H1 (cell line): ENCODE data around the gene LARP6. TPM values are rescaled to one million over a fixed set of nuclear protein-coding genes. Genes with fewer than 3 reads are reported as not detected.

Experiments used
- CTCF ChIA-PET: fragments of 300-600 bp; sonication (Branson Sonifier 250); formaldehyde crosslinking; loops from one replicate; lab custom pipeline; 2021; ENCODE audit not compliant: partially characterized antibody; lab: Charles Lee
- POLR2A ChIA-PET: fragments of 300-600 bp; sonication (Branson Sonifier 250); formaldehyde crosslinking; loops from one replicate; lab custom pipeline; 2021; ENCODE audit warnings: inconsistent platforms; ENCODE audit not compliant: partially characterized antibody; lab: Charles Lee
- DNase-seq, 2 experiments: peaks; one replicate each; pipeline versions ENCODE4 v3.0.0 to v3.0.0-alpha.2; 2010 to 2022; ENCODE audit warnings: low spot score in 2 of 2, low read depth in 1 of 2, mixed read lengths in 1 of 2
- FAIRE-seq: peaks from 2 replicates; lab custom pipeline; 2011; peaks lifted over from hg19 to GRCh38; lab: Jason Lieb, UNC
- H2AFZ ChIP-seq: 2 replicates; pipeline ENCODE4 v1.8.1; 2012; ENCODE audit warnings: low read length, inconsistent platforms
- H2AK5ac ChIP-seq: 2 replicates; pipeline ENCODE4 v1.6.1; 2013; ENCODE audit warnings: low read depth, low read length
- H2BK120ac ChIP-seq: replicated peaks from 2 replicates; pipeline ENCODE3; 2013; ENCODE audit warnings: low read depth, low read length, inconsistent platforms
- H2BK12ac ChIP-seq: 2 replicates; pipeline ENCODE4 v1.6.1; 2013; ENCODE audit warnings: low read depth, low read length
- H2BK15ac ChIP-seq: 2 replicates; pipeline ENCODE4 v1.6.1; 2013; ENCODE audit warnings: low read length
- H2BK20ac ChIP-seq: 2 replicates; pipeline ENCODE4 v1.6.1; 2013; ENCODE audit warnings: low read length
- H2BK5ac ChIP-seq: 2 replicates; pipeline ENCODE4 v1.6.1; 2013; ENCODE audit warnings: low read depth, low read length
- H3K14ac ChIP-seq: 2 replicates; pipeline ENCODE4 v1.6.1; 2013; ENCODE audit warnings: inconsistent platforms; ENCODE audit not compliant: insufficient read length
- H3K18ac ChIP-seq: 2 replicates; pipeline ENCODE4 v1.6.1; 2013; ENCODE audit warnings: low read length; ENCODE audit errors: extremely low read depth
- H3K23ac ChIP-seq: 2 replicates; pipeline ENCODE4 v1.6.1; 2013; ENCODE audit warnings: inconsistent platforms; ENCODE audit not compliant: insufficient read length
- H3K23me2 ChIP-seq: 2 replicates; pipeline ENCODE4 v1.6.1; 2013; ENCODE audit warnings: low read depth, low read length
- H3K27ac ChIP-seq: 2 replicates; pipeline ENCODE4 v1.6.1; 2011; ENCODE audit warnings: low read depth, low read length, inconsistent platforms
- H3K27me3 ChIP-seq, 4 experiments: replicated peaks in 1 of 4; 1 replicate in 1 of 4; 2 replicates in 3 of 4; pipeline versions ENCODE4 v1.6.1 to v1.8.1; 2011 to 2013; ENCODE audit warnings: low read length in 3 of 4, mild to moderate bottlenecking in 3 of 4, inconsistent platforms in 2 of 4, mixed read lengths in 2 of 4, moderate library complexity in 1 of 4; ENCODE audit not compliant: control insufficient read depth in 3 of 4, insufficient read depth in 3 of 4; ENCODE audit errors: extremely low read depth in 1 of 4
- H3K36me3 ChIP-seq, 4 experiments: 2 replicates each; pipeline versions ENCODE4 v1.6.1 to v1.8.1; 2011 to 2013; ENCODE audit warnings: mild to moderate bottlenecking in 4 of 4, low read length in 3 of 4, moderate library complexity in 2 of 4, control low read depth in 1 of 4, inconsistent platforms in 1 of 4; ENCODE audit not compliant: insufficient read depth in 4 of 4, control insufficient read depth in 2 of 4
- H3K4ac ChIP-seq: replicated peaks from 2 replicates; pipeline ENCODE3; 2013; ENCODE audit warnings: low read length, low read depth, mixed read lengths, inconsistent platforms; ENCODE audit not compliant: insufficient read length
- H3K4me1 ChIP-seq, 4 experiments: replicated peaks in 1 of 4; 1 replicate in 1 of 4; 2 replicates in 3 of 4; pipeline versions ENCODE4 v1.6.1 to v1.8.1; 2011 to 2013; ENCODE audit warnings: low read length in 3 of 4, inconsistent platforms in 2 of 4, mixed read lengths in 1 of 4; ENCODE audit not compliant: insufficient read depth in 4 of 4, control insufficient read depth in 3 of 4
- H3K4me2 ChIP-seq, 2 experiments: 2 replicates each; pipeline versions ENCODE4 v1.6.1 to v1.8.1; 2011 to 2013; ENCODE audit warnings: low read depth in 2 of 2, low read length in 2 of 2, control low read depth in 1 of 2, inconsistent platforms in 1 of 2, mild to moderate bottlenecking in 1 of 2; ENCODE audit not compliant: insufficient read depth in 1 of 2
- H3K4me3 ChIP-seq, 4 experiments: fragments of 200-600, 300-600 bp in 1 of 4; sonication (generic), shearing (Covaris generic), sonication (Bioruptor Twin) in 1 of 4; 2 replicates each; pipeline versions ENCODE4 v1.5.1 to v1.8.1; 2011 to 2016; ENCODE audit warnings: low read length in 4 of 4, low read depth in 3 of 4, control low read depth in 2 of 4, inconsistent platforms in 2 of 4, mild to moderate bottlenecking in 2 of 4, mixed read lengths in 1 of 4, moderate library complexity in 1 of 4; ENCODE audit not compliant: insufficient read depth in 2 of 4; ENCODE audit errors: extremely low read depth in 1 of 4
- H3K56ac ChIP-seq: replicated peaks from 2 replicates; pipeline ENCODE3; 2013; ENCODE audit warnings: low read depth, mild to moderate bottlenecking, mixed read lengths, low read length, inconsistent platforms; ENCODE audit not compliant: insufficient read length
- H3K79me1 ChIP-seq: 2 replicates; pipeline ENCODE4 v1.6.1; 2013; ENCODE audit warnings: low read depth, low read length, control low read depth
- H3K79me2 ChIP-seq, 2 experiments: 2 replicates each; pipeline versions ENCODE4 v1.6.1 to v1.8.1; 2012 to 2013; ENCODE audit warnings: low read length in 2 of 2, mild to moderate bottlenecking in 2 of 2, inconsistent platforms in 1 of 2; ENCODE audit not compliant: insufficient read depth in 2 of 2, control insufficient read depth in 1 of 2
- H3K9ac ChIP-seq, 4 experiments: replicated peaks in 1 of 4; 1 replicate in 1 of 4; 2 replicates in 3 of 4; pipeline versions ENCODE4 v1.6.1 to v1.8.1; 2011 to 2013; ENCODE audit warnings: low read depth in 3 of 4, low read length in 3 of 4, control low read depth in 2 of 4, mild to moderate bottlenecking in 2 of 4, moderate library complexity in 2 of 4, inconsistent platforms in 1 of 4; ENCODE audit errors: extremely low read depth in 1 of 4
- H3K9me3 ChIP-seq, 2 experiments: 2 replicates each; pipeline versions ENCODE4 v1.6.1 to v1.8.1; 2012 to 2013; ENCODE audit warnings: mild to moderate bottlenecking in 2 of 2, moderate library complexity in 2 of 2, control low read depth in 1 of 2, inconsistent platforms in 1 of 2, low read depth in 1 of 2, low read length in 1 of 2, mixed read lengths in 1 of 2; ENCODE audit not compliant: insufficient read depth in 2 of 2
- H4K20me1 ChIP-seq, 2 experiments: replicated peaks in 1 of 2; 2 replicates each; pipeline versions ENCODE3 to v1.8.1; 2011 to 2013; ENCODE audit warnings: inconsistent platforms in 2 of 2, low read length in 2 of 2, mild to moderate bottlenecking in 1 of 2; ENCODE audit not compliant: insufficient read depth in 2 of 2, control insufficient read depth in 1 of 2
- H4K5ac ChIP-seq: 2 replicates; pipeline ENCODE4 v1.6.1; 2013; ENCODE audit warnings: low read length, low read depth, mixed read lengths, inconsistent platforms; ENCODE audit not compliant: insufficient read length
- H4K8ac ChIP-seq: 2 replicates; pipeline ENCODE4 v1.8.0; 2013; ENCODE audit warnings: mild to moderate bottlenecking, moderate library complexity, low read length, inconsistent platforms; ENCODE audit not compliant: insufficient read depth; ENCODE audit errors: extremely low read depth
- H4K91ac ChIP-seq: replicated peaks from 2 replicates; pipeline ENCODE3; 2013; ENCODE audit warnings: low read length, mixed read lengths, inconsistent platforms; ENCODE audit not compliant: insufficient read length
- CHD2 ChIP-seq: IDR thresholded peaks from 2 replicates; pipeline ENCODE4 v1.6.1; 2012; ENCODE audit warnings: low read length, improper control_type of control experiment
- HDAC2 ChIP-seq, 2 experiments: fragments of 300-600 bp in 1 of 2; sonication (generic) in 1 of 2; IDR thresholded peaks; 2 replicates each; pipeline ENCODE4 v1.6.1; 2011 to 2012; ENCODE audit warnings: low read depth in 2 of 2, low read length in 2 of 2, mild to moderate bottlenecking in 2 of 2, moderate library complexity in 2 of 2, borderline replicate concordance in 1 of 2, inconsistent platforms in 1 of 2
- HDAC6 ChIP-seq: IDR thresholded peaks from one replicate; pipeline ENCODE4 v1.7.1; 2012; ENCODE audit warnings: low read depth, mild to moderate bottlenecking, inconsistent platforms, low read length, moderate library complexity
- KDM4A ChIP-seq: IDR thresholded peaks from one replicate; pipeline ENCODE4 v1.7.1; 2012; ENCODE audit warnings: low read depth, mild to moderate bottlenecking, moderate library complexity, low read length, inconsistent platforms; ENCODE audit not compliant: severe bottlenecking
- YY1 ChIP-seq: IDR thresholded peaks from 2 replicates; pipeline ENCODE4 v1.6.1; 2011; ENCODE audit warnings: low read depth, mild to moderate bottlenecking, low read length
- ZNF274 ChIP-seq: IDR thresholded peaks from 2 replicates; pipeline ENCODE4 v1.7.0; 2012; ENCODE audit warnings: low read length, borderline replicate concordance; ENCODE audit errors: extremely low read depth
- WGBS, 2 experiments: shearing (Covaris generic) in 1 of 2; methylation state at CpG; one replicate each; pipeline versions ENCODE4 v1.1.6 to v1.1.7; 2013 to 2015; ENCODE audit warnings: low lambda C conversion rate in 2 of 2, mixed read lengths in 2 of 2, inconsistent platforms in 1 of 2, low coverage in 1 of 2, missing lambda C conversion rate in 1 of 2; ENCODE audit not compliant: insufficient replicate concordance in 2 of 2, insufficient coverage in 1 of 2, insufficient read length in 1 of 2; ENCODE audit errors: extremely low coverage in 1 of 2, missing lambda C conversion rate in 1 of 2; 5-methylcytosine and 5-hydroxymethylcytosine counted together
- polyA plus RNA-seq, 7 experiments: library from polyadenylated mRNA; depleted of rRNA in 3 of 7; stranded (reverse) in 5 of 7; unstranded in 2 of 7; fragments of >200 nt in 5 of 7; fragments of 200-250 nt in 2 of 7; gene quantifications; 1 replicate in 5 of 7; 2 replicates in 1 of 7; 4 replicates in 1 of 7; pipeline versions ENCODE4 v1.2.1 to v1.2.3, GENCODE V29; 2011 to 2013; ENCODE audit warnings: missing spikeins in 2 of 7, mixed read lengths in 2 of 7
- total RNA-seq: library from RNA; stranded (reverse); fragmentation: NEBNext Ultra II Directional; extraction: Animal tissue kit (Norgen Biotek cat#: 25700); gene quantifications from 2 replicates; pipeline ENCODE4 v1.2.1, GENCODE V29; 2021
- TF ChIP-seq, protein P1 (sequence below): IDR thresholded peaks from 2 replicates; pipeline ENCODE4 v1.6.1; 2012; ENCODE audit warnings: inconsistent platforms

LARP6 gene
- total and polyA plus RNA-seq, 2 of the 8 experiments (the other 6 are each of a cell fraction or from before 2014, with no cell fraction given), result 21.0 to 24.7 TPM

DNA sequence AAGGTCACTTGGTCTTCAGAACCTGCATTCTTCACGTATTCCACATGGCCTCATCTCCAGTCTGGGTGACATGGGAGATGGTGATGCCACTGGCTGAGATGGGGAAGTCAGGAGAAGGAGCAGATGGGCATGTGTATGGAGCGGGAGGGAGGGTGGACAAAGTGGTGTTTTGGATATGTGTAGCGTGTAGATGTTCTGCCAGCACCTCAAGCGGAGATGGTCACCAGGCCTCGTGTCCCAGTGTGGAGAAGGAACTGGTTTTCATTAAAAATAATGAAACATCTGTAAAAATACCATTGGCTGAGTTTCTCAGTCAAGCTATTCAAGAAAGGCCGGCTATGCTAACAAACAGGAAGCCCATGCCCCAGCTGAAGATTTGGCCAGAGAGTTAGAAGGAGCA lies 26.2 kb downstream of the LARP6 start:
- Histone ChIP-seq H2AFZ (no peak overlapping the region), H3K27ac (no peak overlapping the region), H3K36me3 (peaks cover 0 to 6% (median 0%) of the 10 kb centered on the region in 4 experiments; a peak in 2 of 8 replicates), H3K9ac (no peak overlapping the region), H4K5ac (no peak overlapping the region), H3K23me2 (no peaks in the 10 kb centered on the region), H2BK5ac (no peak overlapping the region), H3K4me2 (no peak overlapping the region), H3K18ac (no peak overlapping the region), H3K14ac (no peak overlapping the region), H2BK12ac (no peak overlapping the region), H3K4ac (no peak overlapping the region), H2BK120ac (no peak overlapping the region), H2BK20ac (no peak overlapping the region), H2BK15ac (peak overlapping the region; percentile 46; the same call in 1 of the 2 replicates), H3K79me2 (no peaks in the 10 kb centered on the region), H3K56ac (no peak overlapping the region), H3K27me3 (no peaks in the 10 kb centered on the region), H3K4me1 (no peaks in the 10 kb centered on the region), H4K20me1 (no peaks in the 10 kb centered on the region), H4K8ac (no peak overlapping the region), H3K23ac (no peak overlapping the region), H4K91ac (no peak overlapping the region), H3K4me3 (no peak overlapping the region), H3K79me1 (no peaks in the 10 kb centered on the region), H3K9me3 (no peaks in the 10 kb centered on the region), H2AK5ac (no peak overlapping the region)
- no peak for FAIRE-seq
- CTCF ChIA-PET, result interaction anchor here (0.7 to 2.7 kb wide), 3 partner anchors 15 to 504 kb away, joined by 3 to 10 read pairs (median 3); no protein-coding TSS in a partner anchor
- TF ChIP-seq KDM4A, result no peak
- no peak for TF ChIP-seq ZNF274
- TF ChIP-seq, protein P1, sequence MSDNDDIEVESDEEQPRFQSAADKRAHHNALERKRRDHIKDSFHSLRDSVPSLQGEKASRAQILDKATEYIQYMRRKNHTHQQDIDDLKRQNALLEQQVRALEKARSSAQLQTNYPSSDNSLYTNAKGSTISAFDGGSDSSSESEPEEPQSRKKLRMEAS, result no peak
- no peak for TF ChIP-seq HDAC2 (IDR thresholded peaks at IDR 0.05; ENCODE audit: borderline replicate concordance in 1 of 2, low read depth in 2 of 2, low read length in 2 of 2)
- no peak for TF ChIP-seq YY1
- no peak for TF ChIP-seq CHD2
- TF ChIP-seq HDAC6, result no peak
- POLR2A ChIA-PET, result no interaction called here
- 88% methylated on average over 6 of the region's 6 CpGs; no CpG with 5 or more reads in 1 of the 2 experiments for whole genome bisulfite sequencing, 2 experiments
- DNase-seq, result no peak
